Stimulated activated naive CD8-positive, alpha-beta T cell treated with anti-CD3 and anti-CD28 coated beads, Interleukin-15, Interleukin-2, amounts not matched to agents 100 ng/mL and 50 ng/mL, for 24 hours (primary cell): ENCODE measurements around the gene ANHX.

Source experiments
- H3K27ac Mint-ChIP-seq: one replicate; pipeline ENCODE4 v1.8.0; 2021; ENCODE audit warnings: mild to moderate bottlenecking, mixed read lengths
- H3K27me3 Mint-ChIP-seq: one replicate; pipeline ENCODE4 v1.8.0; 2021; ENCODE audit warnings: mixed read lengths
- H3K36me3 Mint-ChIP-seq: one replicate; pipeline ENCODE4 v1.8.0; 2021; ENCODE audit warnings: low read depth, mixed read lengths
- H3K4me1 Mint-ChIP-seq: one replicate; pipeline ENCODE4 v1.8.0; 2021; ENCODE audit warnings: low read depth, mixed read lengths
- H3K4me3 Mint-ChIP-seq: one replicate; pipeline ENCODE4 v1.8.0; 2021; ENCODE audit warnings: mild to moderate bottlenecking, mixed read lengths
- H3K9me3 Mint-ChIP-seq: one replicate; pipeline ENCODE4 v1.8.0; 2021; ENCODE audit warnings: mixed read lengths

ANHX gene

GRCh38 chr12:133174901-133175300 is 60.8 kb downstream of the ANHX start:
- no peaks in the 10 kb centered on the region for H3K4me1 Mint-ChIP-seq
- peaks cover 19% of the 10 kb centered on the region for H3K36me3 Mint-ChIP-seq
- no peaks in the 10 kb centered on the region for H3K27me3 Mint-ChIP-seq
- no peak overlapping the region for H3K27ac Mint-ChIP-seq
- no peak overlapping the region for H3K4me3 Mint-ChIP-seq
- peaks cover 47% of the 10 kb centered on the region for H3K9me3 Mint-ChIP-seq

- Mint-ChIP-seq H3K9me3 (peaks cover 52% of the 10 kb centered on the region), H3K27ac (no peak overlapping the region), H3K27me3 (no peaks in the 10 kb centered on the region), H3K4me3 (no peak overlapping the region), H3K36me3 (peaks cover 15% of the 10 kb centered on the region), H3K4me1 (no peaks in the 10 kb centered on the region)
Measured at GRCh38 chr12:133172491-133172890, 63.2 kb downstream of the ANHX start.
